Subcutaneous adipose tissue (tissue), 4 donors: Measurements from ENCODE around the gene GPR155. TPM values are rescaled to one million over a fixed set of nuclear protein-coding genes. Genes with fewer than 3 reads are reported as not detected.

ENCODE experiments used
- total RNA-seq, 4 donors: library from RNA; depleted of rRNA; stranded (reverse); fragments of >200 nt; gene quantifications; one replicate each; pipeline ENCODE4 v1.1.0, GENCODE V29; 2016
- TF ChIP-seq, protein P1 (sequence below): fragments of 450-650 bp; IDR thresholded peaks from one replicate; pipeline ENCODE4 v1.5.1; 2016; ENCODE audit warnings: low read depth, mild to moderate bottlenecking, control low read depth, antibody characterized with exemption, moderate library complexity

Gene GPR155
- total RNA-seq, 4 donors from 2014 or later = 4.6 to 12.7 (median 6.0) TPM

DNA sequence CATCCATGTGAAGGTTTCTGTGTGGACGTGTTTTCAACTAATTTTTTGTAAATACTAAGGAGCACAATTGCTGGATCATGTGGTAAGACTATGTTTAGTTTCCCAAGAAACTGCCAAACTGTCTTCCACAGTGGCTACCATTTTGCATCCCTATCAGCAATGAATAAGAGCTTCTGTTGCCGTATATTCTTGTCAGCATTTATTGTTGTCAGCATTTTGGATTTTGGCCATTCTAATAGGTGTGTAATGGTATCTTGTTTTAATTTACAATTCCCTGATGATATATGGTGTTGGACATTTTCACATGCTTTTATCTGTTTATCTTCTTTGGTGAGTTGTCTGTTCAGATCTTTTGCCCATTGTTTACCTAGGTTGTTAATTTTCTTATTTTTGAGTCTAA is 56.8 kb downstream of the GPR155 start:
- TF ChIP-seq, protein P1, sequence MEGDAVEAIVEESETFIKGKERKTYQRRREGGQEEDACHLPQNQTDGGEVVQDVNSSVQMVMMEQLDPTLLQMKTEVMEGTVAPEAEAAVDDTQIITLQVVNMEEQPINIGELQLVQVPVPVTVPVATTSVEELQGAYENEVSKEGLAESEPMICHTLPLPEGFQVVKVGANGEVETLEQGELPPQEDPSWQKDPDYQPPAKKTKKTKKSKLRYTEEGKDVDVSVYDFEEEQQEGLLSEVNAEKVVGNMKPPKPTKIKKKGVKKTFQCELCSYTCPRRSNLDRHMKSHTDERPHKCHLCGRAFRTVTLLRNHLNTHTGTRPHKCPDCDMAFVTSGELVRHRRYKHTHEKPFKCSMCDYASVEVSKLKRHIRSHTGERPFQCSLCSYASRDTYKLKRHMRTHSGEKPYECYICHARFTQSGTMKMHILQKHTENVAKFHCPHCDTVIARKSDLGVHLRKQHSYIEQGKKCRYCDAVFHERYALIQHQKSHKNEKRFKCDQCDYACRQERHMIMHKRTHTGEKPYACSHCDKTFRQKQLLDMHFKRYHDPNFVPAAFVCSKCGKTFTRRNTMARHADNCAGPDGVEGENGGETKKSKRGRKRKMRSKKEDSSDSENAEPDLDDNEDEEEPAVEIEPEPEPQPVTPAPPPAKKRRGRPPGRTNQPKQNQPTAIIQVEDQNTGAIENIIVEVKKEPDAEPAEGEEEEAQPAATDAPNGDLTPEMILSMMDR = no peak

DNA sequence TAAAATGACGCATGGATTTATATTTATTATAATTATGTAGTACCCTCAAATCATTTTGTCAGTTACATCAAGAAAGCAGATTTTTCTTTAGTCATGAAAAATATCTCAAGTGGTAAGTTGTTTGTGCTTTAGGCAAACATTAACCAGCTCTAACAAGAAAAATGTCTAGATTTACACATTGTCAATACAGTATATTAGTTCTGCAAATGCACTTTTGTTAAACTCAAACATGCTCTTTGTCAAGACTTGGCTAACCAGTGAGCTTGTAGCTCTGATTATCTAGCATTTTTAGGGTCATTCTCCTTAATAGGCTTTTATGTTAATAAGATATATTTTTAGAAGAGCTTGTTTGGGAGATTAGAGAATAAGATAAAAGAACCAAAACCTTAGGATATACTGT is 58.6 kb downstream of the GPR155 start:
- TF ChIP-seq, protein P1 = no peak

DNA sequence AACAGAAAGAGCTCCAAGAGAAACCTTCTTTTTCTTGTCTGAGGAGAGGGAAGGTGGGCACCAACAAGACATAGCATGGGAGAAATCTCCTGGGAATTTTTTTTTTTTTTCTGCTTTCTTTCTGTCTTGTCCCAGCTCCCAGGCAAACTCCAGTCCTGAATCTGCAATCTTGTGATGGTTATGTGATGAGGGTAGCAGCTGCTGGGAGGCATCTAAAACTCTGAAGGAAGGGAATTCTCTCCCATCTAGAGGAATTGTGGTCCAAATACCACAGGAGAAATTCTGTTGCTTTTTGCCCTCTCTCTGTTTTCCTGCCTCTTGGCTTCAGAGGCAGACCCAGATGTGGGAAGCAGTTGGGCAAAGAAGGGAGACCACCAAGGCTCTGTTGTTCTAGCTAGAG is 74.6 kb downstream of the GPR155 start:
- TF ChIP-seq, protein P1 = no peak

- TF ChIP-seq, protein P1 = no peak
Measured at GRCh38 chr2:174403628-174404027, 83.2 kb downstream of the GPR155 start.

- TF ChIP-seq, protein P1 = no peak
Measured at GRCh38 chr2:174400853-174401252, 86.0 kb downstream of the GPR155 start.

- TF ChIP-seq, protein P1 = no peak
Measured at GRCh38 chr2:174399171-174399570, 87.7 kb downstream of the GPR155 start.

GRCh38 chr2:174397773-174398172 is 89.1 kb downstream of the GPR155 start:
- TF ChIP-seq, protein P1 = no peak
